HEK293 (cell line): ENCODE results near the gene MAP1LC3A.
A peak's percentile ranks its signal among the peaks of the same experiment; 100 is the strongest.

Experiments
- CTCF ChIA-PET: fragments of 350-600 bp; formaldehyde crosslinking; extraction: SDS; loops from one replicate; lab custom pipeline; 2021; ENCODE audit warnings: antibody characterized with exemption; lab: Yijun Ruan, JAX
- POLR2A ChIA-PET: fragments of 300-600 bp; formaldehyde crosslinking; extraction: SDS; loops from one replicate; lab custom pipeline; 2020; ENCODE audit warnings: antibody characterized with exemption, inconsistent platforms; lab: Yijun Ruan, JAX
- H3K27ac ChIP-seq: fragments of 200-500 bp; sonication (Bioruptor generic); 2 replicates; pipeline ENCODE4 v1.5.1; 2014; ENCODE audit warnings: low read depth, low read length, control low read depth, inconsistent platforms; ENCODE audit errors: extremely low read depth
- H3K36me3 ChIP-seq, 2 experiments: fragments of 200-500 bp in 1 of 2; sonication (Bioruptor generic) in 1 of 2; 1 replicate in 1 of 2; 2 replicates in 1 of 2; pipeline ENCODE4 v1.5.1; 2014 to 2017; ENCODE audit warnings: inconsistent platforms in 2 of 2, low read length in 2 of 2; ENCODE audit not compliant: control insufficient read depth in 2 of 2, insufficient read depth in 1 of 2
- H3K4me1 ChIP-seq: fragments of 200-500 bp; sonication (Bioruptor generic); 2 replicates; pipeline ENCODE4 v1.5.1; 2014; ENCODE audit warnings: mild to moderate bottlenecking, low read length, inconsistent platforms; ENCODE audit not compliant: control insufficient read depth, insufficient read depth
- H3K4me3 ChIP-seq: 2 replicates; pipeline ENCODE4 v1.5.1; 2011; ENCODE audit warnings: low read depth, mild to moderate bottlenecking, control low read depth, low read length, moderate library complexity
- H3K9me3 ChIP-seq: fragments of 200-500 bp; sonication (Bioruptor generic); 2 replicates; pipeline ENCODE4 v1.5.1; 2014; ENCODE audit warnings: low read depth, low read length, inconsistent platforms; ENCODE audit not compliant: control insufficient read depth, insufficient read depth
- EGR2 ChIP-seq: fragments of 450-650 bp; formaldehyde crosslinking; IDR thresholded peaks from 2 replicates; pipeline ENCODE4 v1.5.1; 2016; ENCODE audit warnings: low read depth, missing biosample characterization, missing genetic modification characterization
- FEZF1 ChIP-seq: fragments of 450-650 bp; formaldehyde crosslinking; IDR thresholded peaks from 2 replicates; pipeline ENCODE4 v1.5.1; 2016; ENCODE audit warnings: missing biosample characterization, missing genetic modification characterization
- MZF1 ChIP-seq: fragments of 450-650 bp; formaldehyde crosslinking; IDR thresholded peaks from 2 replicates; pipeline ENCODE4 v1.5.1; 2017; ENCODE audit warnings: missing biosample characterization, missing genetic modification characterization, borderline replicate concordance
- SP3 ChIP-seq: fragments of 450-650 bp; formaldehyde crosslinking; IDR thresholded peaks from 2 replicates; pipeline ENCODE4 v1.5.1; 2016; ENCODE audit warnings: missing biosample characterization, missing genetic modification characterization
- WT1 ChIP-seq: fragments of 450-650 bp; formaldehyde crosslinking; IDR thresholded peaks from 2 replicates; pipeline ENCODE4 v1.5.1; 2016; ENCODE audit warnings: missing biosample characterization, missing genetic modification characterization
- ZBTB20 ChIP-seq: fragments of 450-650 bp; formaldehyde crosslinking; IDR thresholded peaks from 2 replicates; pipeline ENCODE4 v1.5.1; 2016; ENCODE audit warnings: missing biosample characterization, missing genetic modification characterization
- ZEB2 ChIP-seq: fragments of 450-650 bp; formaldehyde crosslinking; IDR thresholded peaks from 2 replicates; pipeline ENCODE4 v1.5.1; 2016; ENCODE audit warnings: missing biosample characterization, missing genetic modification characterization
- ZFHX2 ChIP-seq: fragments of 450-650 bp; formaldehyde crosslinking; conservative IDR thresholded peaks from 2 replicates; pipeline ENCODE4 v1.5.1; 2016; ENCODE audit warnings: missing biosample characterization, missing genetic modification characterization
- ZNF169 ChIP-seq: fragments of 450-650 bp; formaldehyde crosslinking; IDR thresholded peaks from 2 replicates; pipeline ENCODE4 v1.5.1; 2016; ENCODE audit warnings: missing biosample characterization, missing genetic modification characterization
- ZNF24 ChIP-seq: fragments of 450-650 bp; formaldehyde crosslinking; IDR thresholded peaks from 2 replicates; pipeline ENCODE4 v1.5.1; 2016; ENCODE audit warnings: missing biosample characterization, missing genetic modification characterization
- ZNF335 ChIP-seq: fragments of 450-650 bp; formaldehyde crosslinking; conservative IDR thresholded peaks from 2 replicates; pipeline ENCODE4 v1.5.1; 2016; ENCODE audit warnings: missing biosample characterization, missing genetic modification characterization
- ZNF341 ChIP-seq: fragments of 450-650 bp; formaldehyde crosslinking; IDR thresholded peaks from 2 replicates; pipeline ENCODE4; 2016; ENCODE audit warnings: low read depth, missing biosample characterization, missing genetic modification characterization
- ZNF366 ChIP-seq: fragments of 450-650 bp; formaldehyde crosslinking; conservative IDR thresholded peaks from 2 replicates; pipeline ENCODE4 v1.5.1; 2016; ENCODE audit warnings: missing biosample characterization, missing genetic modification characterization
- ZNF514 ChIP-seq: fragments of 450-650 bp; formaldehyde crosslinking; IDR thresholded peaks from 2 replicates; pipeline ENCODE4 v1.5.1; 2016; ENCODE audit warnings: missing biosample characterization, missing genetic modification characterization
- ZNF544 ChIP-seq: fragments of 450-650 bp; formaldehyde crosslinking; IDR thresholded peaks from 2 replicates; pipeline ENCODE4 v1.5.0; 2017; ENCODE audit warnings: missing biosample characterization, missing genetic modification characterization
- ZNF610 ChIP-seq: fragments of 450-650 bp; formaldehyde crosslinking; IDR thresholded peaks from 2 replicates; pipeline ENCODE4 v1.5.1; 2016; ENCODE audit warnings: missing biosample characterization, missing genetic modification characterization, borderline replicate concordance
- ZNF621 ChIP-seq: fragments of 450-650 bp; formaldehyde crosslinking; IDR thresholded peaks from 2 replicates; pipeline ENCODE4 v1.5.1; 2017; ENCODE audit warnings: missing biosample characterization, missing genetic modification characterization
- ZNF654 ChIP-seq: fragments of 450-650 bp; formaldehyde crosslinking; IDR thresholded peaks from 2 replicates; pipeline ENCODE4 v1.5.1; 2016; ENCODE audit warnings: low read depth, missing biosample characterization, missing genetic modification characterization
- ZSCAN30 ChIP-seq: fragments of 450-650 bp; IDR thresholded peaks from 2 replicates; pipeline ENCODE4 v1.5.1; 2018; ENCODE audit warnings: missing biosample characterization, mild to moderate bottlenecking, missing genetic modification characterization, moderate library complexity
- TF ChIP-seq, protein P1 (sequence below): fragments of 450-650 bp; formaldehyde crosslinking; IDR thresholded peaks from 2 replicates; pipeline ENCODE4 v1.5.1; 2016; ENCODE audit warnings: missing biosample characterization, missing genetic modification characterization
- TF ChIP-seq, protein P2 (sequence below): fragments of 450-650 bp; formaldehyde crosslinking; IDR thresholded peaks from 2 replicates; pipeline ENCODE4 v1.5.1; 2016; ENCODE audit warnings: missing biosample characterization, missing genetic modification characterization
- TF ChIP-seq, protein P3 (sequence below): fragments of 450-650 bp; formaldehyde crosslinking; IDR thresholded peaks from 2 replicates; pipeline ENCODE4 v1.5.1; 2017; ENCODE audit warnings: missing biosample characterization, missing genetic modification characterization
- TF ChIP-seq, protein P4 (sequence below): fragments of 450-650 bp; formaldehyde crosslinking; conservative IDR thresholded peaks from 2 replicates; pipeline ENCODE4 v1.5.1; 2016; ENCODE audit warnings: low read depth, missing biosample characterization, missing genetic modification characterization

The MAP1LC3A gene

GRCh38 chr20:34579979-34580940, 21.7 kb downstream of the MAP1LC3A start:
- H3K27ac ChIP-seq: no peak overlapping the region
- CTCF ChIA-PET: interaction anchor here (0.6 to 3.5 kb wide), 13 partner anchors 9 to 192 kb away, joined by 3 to 21 read pairs (median 4); no protein-coding TSS in a partner anchor
- H3K36me3 ChIP-seq: peaks cover 0 to 11% of the 10 kb centered on the region in 2 experiments; a peak in 1 of 3 replicates
- H3K4me1 ChIP-seq: no peaks in the 10 kb centered on the region
- POLR2A ChIA-PET: no interaction called here
- TF ChIP-seq ZNF610 (tag by site-specific recombination) (no peak), EGR2 (tag by site-specific recombination) (peak; percentile 75), ZFHX2 (tag by site-specific recombination) (peak; percentile 55)
- H3K9me3 ChIP-seq: no peaks in the 10 kb centered on the region
- H3K4me3 ChIP-seq: no peak overlapping the region

DNA sequence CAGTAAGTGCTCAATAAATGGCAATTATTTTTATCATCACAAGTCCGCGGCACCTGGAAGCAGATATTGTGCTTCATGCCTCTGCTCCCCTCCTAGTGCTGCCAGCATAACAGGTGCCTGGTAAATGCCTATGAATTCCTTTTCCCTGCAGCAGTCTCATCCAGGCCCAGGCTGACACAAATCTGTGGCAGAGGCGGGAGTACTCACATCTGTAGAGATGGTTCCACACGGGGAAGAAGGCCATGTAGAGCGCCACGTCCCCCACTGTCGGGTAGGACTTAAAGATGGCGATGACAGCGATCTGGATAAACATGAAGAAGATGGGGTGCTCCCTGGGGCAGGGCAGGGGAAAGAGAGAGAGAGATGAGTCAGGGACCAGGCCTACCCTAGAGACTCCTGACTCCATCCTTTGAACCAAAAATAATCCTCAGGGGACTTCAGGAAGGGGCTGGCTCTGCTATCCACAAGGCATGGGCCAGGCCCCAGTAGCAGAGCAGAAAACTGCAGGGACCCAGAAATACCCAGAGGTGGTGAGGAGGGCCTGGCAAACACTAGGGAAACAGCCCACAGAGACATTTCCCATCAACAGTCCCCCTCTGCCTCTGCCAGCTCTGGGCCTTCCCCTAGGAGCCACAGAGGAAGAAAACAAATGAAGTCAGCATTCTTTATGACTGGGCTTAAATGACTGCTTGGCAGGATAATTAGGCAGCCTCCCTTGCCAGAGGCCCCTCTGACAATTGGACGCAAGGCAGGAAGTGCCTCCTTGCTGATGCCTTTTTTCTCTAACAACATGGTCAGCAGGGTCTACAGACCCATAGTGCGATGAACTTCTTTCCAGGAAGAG, 23.0 kb downstream of the MAP1LC3A start:
- Histone ChIP-seq H3K4me3 (no peak overlapping the region), H3K27ac (peak overlapping the region; percentile 12; the same call in 1 of the 2 replicates), H3K4me1 (no peaks in the 10 kb centered on the region), H3K36me3 (peaks cover 0 to 12% of the 10 kb centered on the region in 2 experiments; a peak in 1 of 3 replicates), H3K9me3 (no peaks in the 10 kb centered on the region)
- POLR2A ChIA-PET: interaction anchor here (0.6 kb wide), 1 partner anchor 399 kb away, joined by 4 read pairs; no protein-coding TSS in a partner anchor
- CTCF ChIA-PET: interaction anchor here (0.6 to 1.1 kb wide), 4 partner anchors 10 to 188 kb away, joined by 3 to 4 read pairs (median 4); no protein-coding TSS in a partner anchor
- peak; percentile 56; the same call in 1 of the 2 replicates for TF ChIP-seq ZNF24 (tag by site-specific recombination)
- TF ChIP-seq ZEB2 (tag by site-specific recombination): peak; percentile 70; the same call in 1 of the 2 replicates
- TF ChIP-seq ZNF366 (tag by site-specific recombination): 0 out of 2 replicates have a peak, but pooled peaks have one; percentile 31
- TF ChIP-seq ZNF335 (tag by site-specific recombination): peak; percentile 92
- TF ChIP-seq ZNF169 (tag by site-specific recombination): no peak
- TF ChIP-seq ZBTB20: no peak
- no peak for TF ChIP-seq SP3 (tag by site-specific recombination)
- TF ChIP-seq ZNF621 (tag by site-specific recombination): no peak
- TF ChIP-seq, protein P1, sequence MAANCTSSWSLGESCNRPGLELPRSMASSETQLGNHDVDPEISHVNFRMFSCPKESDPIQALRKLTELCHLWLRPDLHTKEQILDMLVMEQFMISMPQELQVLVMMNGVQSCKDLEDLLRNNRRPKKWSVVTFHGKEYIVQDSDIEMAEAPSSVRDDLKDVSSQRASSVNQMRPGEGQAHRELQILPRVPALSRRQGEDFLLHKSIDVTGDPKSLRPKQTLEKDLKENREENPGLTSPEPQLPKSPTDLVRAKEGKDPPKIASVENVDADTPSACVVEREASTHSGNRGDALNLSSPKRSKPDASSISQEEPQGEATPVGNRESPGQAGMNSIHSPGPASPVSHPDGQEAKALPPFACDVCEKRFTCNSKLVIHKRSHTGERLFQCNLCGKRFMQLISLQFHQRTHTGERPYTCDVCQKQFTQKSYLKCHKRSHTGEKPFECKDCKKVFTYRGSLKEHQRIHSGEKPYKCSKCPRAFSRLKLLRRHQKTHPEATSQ (tag by site-specific recombination): no peak
- TF ChIP-seq ZNF654: no peak
- TF ChIP-seq, protein P2, sequence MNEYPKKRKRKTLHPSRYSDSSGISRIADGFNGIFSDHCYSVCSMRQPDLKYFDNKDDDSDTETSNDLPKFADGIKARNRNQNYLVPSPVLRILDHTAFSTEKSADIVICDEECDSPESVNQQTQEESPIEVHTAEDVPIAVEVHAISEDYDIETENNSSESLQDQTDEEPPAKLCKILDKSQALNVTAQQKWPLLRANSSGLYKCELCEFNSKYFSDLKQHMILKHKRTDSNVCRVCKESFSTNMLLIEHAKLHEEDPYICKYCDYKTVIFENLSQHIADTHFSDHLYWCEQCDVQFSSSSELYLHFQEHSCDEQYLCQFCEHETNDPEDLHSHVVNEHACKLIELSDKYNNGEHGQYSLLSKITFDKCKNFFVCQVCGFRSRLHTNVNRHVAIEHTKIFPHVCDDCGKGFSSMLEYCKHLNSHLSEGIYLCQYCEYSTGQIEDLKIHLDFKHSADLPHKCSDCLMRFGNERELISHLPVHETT (tag by site-specific recombination): 0 out of 2 replicates have a peak, but pooled peaks have one; percentile 25
- TF ChIP-seq MZF1: no peak
- TF ChIP-seq, protein P3, sequence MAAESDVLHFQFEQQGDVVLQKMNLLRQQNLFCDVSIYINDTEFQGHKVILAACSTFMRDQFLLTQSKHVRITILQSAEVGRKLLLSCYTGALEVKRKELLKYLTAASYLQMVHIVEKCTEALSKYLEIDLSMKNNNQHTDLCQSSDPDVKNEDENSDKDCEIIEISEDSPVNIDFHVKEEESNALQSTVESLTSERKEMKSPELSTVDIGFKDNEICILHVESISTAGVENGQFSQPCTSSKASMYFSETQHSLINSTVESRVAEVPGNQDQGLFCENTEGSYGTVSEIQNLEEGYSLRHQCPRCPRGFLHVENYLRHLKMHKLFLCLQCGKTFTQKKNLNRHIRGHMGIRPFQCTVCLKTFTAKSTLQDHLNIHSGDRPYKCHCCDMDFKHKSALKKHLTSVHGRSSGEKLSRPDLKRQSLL (tag by site-specific recombination): no peak
- TF ChIP-seq ZSCAN30: peak; percentile 81
- TF ChIP-seq WT1 (tag by site-specific recombination): peak; percentile 80; the same call in 1 of the 2 replicates
- TF ChIP-seq ZNF514 (tag by site-specific recombination): no peak
- no peak for TF ChIP-seq ZNF341 (tag by site-specific recombination)
- peak; percentile 83 for TF ChIP-seq FEZF1 (tag by site-specific recombination)
- TF ChIP-seq, protein P4, sequence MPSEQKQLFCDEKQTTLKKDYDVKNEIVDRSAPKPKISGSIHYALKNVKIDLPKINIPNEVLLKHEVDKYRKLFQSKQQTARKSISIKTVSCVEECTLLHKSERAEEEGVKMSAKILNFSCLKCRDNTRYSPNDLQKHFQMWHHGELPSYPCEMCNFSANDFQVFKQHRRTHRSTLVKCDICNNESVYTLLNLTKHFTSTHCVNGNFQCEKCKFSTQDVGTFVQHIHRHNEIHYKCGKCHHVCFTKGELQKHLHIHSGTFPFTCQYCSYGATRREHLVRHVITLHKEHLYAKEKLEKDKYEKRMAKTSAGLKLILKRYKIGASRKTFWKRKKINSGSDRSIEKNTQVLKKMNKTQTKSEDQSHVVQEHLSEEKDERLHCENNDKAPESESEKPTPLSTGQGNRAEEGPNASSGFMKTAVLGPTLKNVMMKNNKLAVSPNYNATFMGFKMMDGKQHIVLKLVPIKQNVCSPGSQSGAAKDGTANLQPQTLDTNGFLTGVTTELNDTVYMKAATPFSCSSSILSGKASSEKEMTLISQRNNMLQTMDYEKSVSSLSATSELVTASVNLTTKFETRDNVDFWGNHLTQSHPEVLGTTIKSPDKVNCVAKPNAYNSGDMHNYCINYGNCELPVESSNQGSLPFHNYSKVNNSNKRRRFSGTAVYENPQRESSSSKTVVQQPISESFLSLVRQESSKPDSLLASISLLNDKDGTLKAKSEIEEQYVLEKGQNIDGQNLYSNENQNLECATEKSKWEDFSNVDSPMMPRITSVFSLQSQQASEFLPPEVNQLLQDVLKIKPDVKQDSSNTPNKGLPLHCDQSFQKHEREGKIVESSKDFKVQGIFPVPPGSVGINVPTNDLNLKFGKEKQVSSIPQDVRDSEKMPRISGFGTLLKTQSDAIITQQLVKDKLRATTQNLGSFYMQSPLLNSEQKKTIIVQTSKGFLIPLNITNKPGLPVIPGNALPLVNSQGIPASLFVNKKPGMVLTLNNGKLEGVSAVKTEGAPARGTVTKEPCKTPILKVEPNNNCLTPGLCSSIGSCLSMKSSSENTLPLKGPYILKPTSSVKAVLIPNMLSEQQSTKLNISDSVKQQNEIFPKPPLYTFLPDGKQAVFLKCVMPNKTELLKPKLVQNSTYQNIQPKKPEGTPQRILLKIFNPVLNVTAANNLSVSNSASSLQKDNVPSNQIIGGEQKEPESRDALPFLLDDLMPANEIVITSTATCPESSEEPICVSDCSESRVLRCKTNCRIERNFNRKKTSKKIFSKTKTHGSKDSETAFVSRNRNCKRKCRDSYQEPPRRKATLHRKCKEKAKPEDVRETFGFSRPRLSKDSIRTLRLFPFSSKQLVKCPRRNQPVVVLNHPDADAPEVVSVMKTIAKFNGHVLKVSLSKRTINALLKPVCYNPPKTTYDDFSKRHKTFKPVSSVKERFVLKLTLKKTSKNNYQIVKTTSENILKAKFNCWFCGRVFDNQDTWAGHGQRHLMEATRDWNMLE (tag by site-specific recombination): no peak
- no peak for TF ChIP-seq ZNF544 (tag by site-specific recombination)
